Hematopoietic multipotent progenitor cell treated with erythropoietin and hydrocortisone succinate and interleukin-3 and kit ligand, for 8 days (in vitro differentiated cells): ENCODE measurements around the gene MKRN3.
A peak's percentile ranks its signal among the peaks of the same experiment; 100 is the strongest.

Experiments used
- DNase-seq: peaks from one replicate; pipeline ENCODE4 v3.0.0-alpha.2; 2015

MKRN3 gene

GRCh38 chr15:23565395-23566070 lies at the start of gene MKRN3:
MKRN3 (plus strand) TSS chr15:23565674; CDS start chr15:23565783, 109 bp downstream.
- DNase-seq, result peak; percentile 14

GRCh38 chr15:23516866-23517265 lies 48.6 kb upstream of the MKRN3 start:
- no peak for DNase-seq

- DNase-seq, result no peak
These were observed 47.4 kb upstream of the MKRN3 start for GRCh38 chr15:23518104-23518503.

- DNase-seq, result no peak
These were observed 40.7 kb upstream of the MKRN3 start for GRCh38 chr15:23524816-23525215.

GRCh38 chr15:23529891-23530290 lies 35.6 kb upstream of the MKRN3 start:
- DNase-seq, result no peak

- DNase-seq, result no peak
These were observed 33.5 kb upstream of the MKRN3 start for GRCh38 chr15:23532024-23532423.

- DNase-seq, result no peak
These were observed 28.8 kb upstream of the MKRN3 start for GRCh38 chr15:23536659-23537058.

GRCh38 chr15:23538648-23539047 lies 26.8 kb upstream of the MKRN3 start:
- DNase-seq, result no peak

- no peak for DNase-seq
These were observed 25.6 kb upstream of the MKRN3 start for GRCh38 chr15:23539892-23540291.

- DNase-seq, result no peak
These were observed 19.3 kb upstream of the MKRN3 start for GRCh38 chr15:23546158-23546557.

GRCh38 chr15:23548071-23548470 lies 17.4 kb upstream of the MKRN3 start:
- DNase-seq, result no peak

- no peak for DNase-seq
These were observed 3.6 kb upstream of the MKRN3 start for GRCh38 chr15:23561914-23562313.

- DNase-seq, result no peak
These were observed 566 bp upstream of the MKRN3 start for GRCh38 chr15:23564821-23565394.

GRCh38 chr15:23566071-23566554 lies 639 bp downstream of the MKRN3 start:
- DNase-seq, result no peak

GRCh38 chr15:23566651-23567050 lies 1.2 kb downstream of the MKRN3 start:
- DNase-seq, result no peak

GRCh38 chr15:23567921-23568320 lies 2.4 kb downstream of the MKRN3 start:
- DNase-seq, result no peak

GRCh38 chr15:23569151-23569925 lies 3.9 kb downstream of the MKRN3 start:
- no peak for DNase-seq

- no peak for DNase-seq
These were observed 5.0 kb downstream of the MKRN3 start for GRCh38 chr15:23570486-23570885.

- no peak for DNase-seq
These were observed 7.4 kb downstream of the MKRN3 start for GRCh38 chr15:23572844-23573243.

- no peak for DNase-seq
These were observed 9.3 kb downstream of the MKRN3 start for GRCh38 chr15:23574742-23575141.

GRCh38 chr15:23576061-23576460 lies 10.6 kb downstream of the MKRN3 start:
- DNase-seq, result no peak

- DNase-seq, result no peak
These were observed 13.2 kb downstream of the MKRN3 start for GRCh38 chr15:23578521-23579150.

GRCh38 chr15:23588268-23588667 lies 22.8 kb downstream of the MKRN3 start:
- DNase-seq, result no peak
